Gastroesophageal sphincter (tissue), 4 donors: ENCODE measurements around the gene FBL. TPM values are rescaled to one million over a fixed set of nuclear protein-coding genes. Genes with fewer than 3 reads are reported as not detected.

ENCODE experiments used
- ATAC-seq: fragments of 150-250 bp; one replicate; pipeline ENCODE4 v1.9.1; 2016; ENCODE audit warnings: mild to moderate bottlenecking, moderate library complexity
- H3K27ac ChIP-seq, 4 donors: fragments of 200-600 bp; sonication (generic) in 3 of 4; 1 replicate in 3 of 4; 2 replicates in 1 of 4; pipeline ENCODE4 v1.5.1; 2016 to 2019
- H3K27me3 ChIP-seq: fragments of 200-600 bp; sonication (generic); one replicate; pipeline ENCODE4 v1.5.1; 2019
- H3K36me3 ChIP-seq, 2 donors: fragments of 200-600 bp; sonication (generic); one replicate each; pipeline ENCODE4 v1.5.1; 2019; ENCODE audit warnings: control low read depth in 1 of 2
- H3K4me1 ChIP-seq, 3 donors: fragments of 200-600 bp; sonication (generic); 1 replicate in 2 of 3; 2 replicates in 1 of 3; pipeline ENCODE4 v1.5.1; 2016 to 2019; ENCODE audit warnings: control low read depth in 2 of 3
- H3K4me3 ChIP-seq, 2 donors: fragments of 200-600 bp; sonication (generic); one replicate each; pipeline ENCODE4 v1.5.1; 2019; ENCODE audit warnings: mild to moderate bottlenecking in 1 of 2, moderate library complexity in 1 of 2
- H3K9me3 ChIP-seq, 3 donors: fragments of 200-600 bp; sonication (generic); one replicate each; pipeline ENCODE4 v1.5.1; 2017 to 2019; ENCODE audit warnings: control low read depth in 2 of 3
- CTCF ChIP-seq, 4 experiments: fragments of 200-600 bp in 2 of 4; fragments of 450-650 bp in 2 of 4; sonication (generic) in 1 of 4; IDR thresholded peaks; one replicate each; pipeline ENCODE4 v1.5.1; 2017 to 2019; ENCODE audit warnings: antibody characterized with exemption in 4 of 4, mild to moderate bottlenecking in 2 of 4, moderate library complexity in 2 of 4
- EP300 ChIP-seq: sonication (generic); formaldehyde crosslinking; IDR thresholded peaks from one replicate; pipeline ENCODE4 v1.6.1; 2017; ENCODE audit warnings: antibody characterized with exemption, mild to moderate bottlenecking
- POLR2A ChIP-seq, 2 donors: fragments of 450-650 bp; IDR thresholded peaks; one replicate each; pipeline ENCODE4 v1.6.1; 2017; ENCODE audit warnings: antibody characterized with exemption in 2 of 2, mild to moderate bottlenecking in 2 of 2, moderate library complexity in 1 of 2
- POLR2AphosphoS5 ChIP-seq: sonication (generic); formaldehyde crosslinking; IDR thresholded peaks from one replicate; pipeline ENCODE4 v1.6.1; 2017; ENCODE audit warnings: antibody characterized with exemption
- WGBS, 2 donors: methylation state at CpG; one replicate each; pipeline ENCODE4 v1.1.5; 2018; ENCODE audit warnings: low coverage in 1 of 2; 5-methylcytosine and 5-hydroxymethylcytosine counted together
- total RNA-seq, 4 donors: library from RNA; depleted of rRNA; stranded (reverse); fragments of >200 nt; gene quantifications; one replicate each; pipeline ENCODE4 v1.1.0, GENCODE V29; 2016

FBL gene
- total RNA-seq, 4 donors from 2014 or later = 72.5 to 105 (median 89.1) TPM

GRCh38 chr19:39830406-39830805 is 15.8 kb downstream of the FBL start:
- ATAC-seq = no peak
- peaks cover 0 to 31% (median 10%) of the 10 kb centered on the region in 3 donors for H3K4me1 ChIP-seq
- no peak overlapping the region for H3K27ac ChIP-seq
- H3K4me3 ChIP-seq = no peak overlapping the region
- H3K36me3 ChIP-seq = peaks cover 0 to 77% of the 10 kb centered on the region in 2 donors
- WGBS, 2 donors = 92% methylated on average over 5 of the region's 18 CpGs; no CpG with 5 or more reads in 1 of the 2 donors
- no peaks in the 10 kb centered on the region for H3K27me3 ChIP-seq
- TF ChIP-seq POLR2AphosphoS5 (no peak), EP300 (no peak), POLR2A (IDR thresholded peaks at IDR 0.05) (no peak), CTCF (IDR thresholded peaks at IDR 0.05) (no peak)
- H3K9me3 ChIP-seq = no peaks in the 10 kb centered on the region

GRCh38 chr19:39829702-39830275 is 16.4 kb downstream of the FBL start:
- no peak for TF ChIP-seq EP300
- TF ChIP-seq POLR2A (IDR thresholded peaks at IDR 0.05) = no peak
- no peak for TF ChIP-seq CTCF (IDR thresholded peaks at IDR 0.05)
- no peak for TF ChIP-seq POLR2AphosphoS5
- Histone ChIP-seq H3K9me3 (no peaks in the 10 kb centered on the region), H3K27me3 (no peaks in the 10 kb centered on the region), H3K36me3 (peaks cover 0 to 73% of the 10 kb centered on the region in 2 donors), H3K4me1 (peaks cover 0 to 37% (median 10%) of the 10 kb centered on the region in 3 donors), H3K4me3 (no peak overlapping the region), H3K27ac (no peak overlapping the region)
- ATAC-seq = no peak
- 86 to 90% methylated on average over 3 to 6 of the region's 10 CpGs for WGBS, 2 donors

- ATAC-seq = no peak
- Histone ChIP-seq H3K27me3 (no peaks in the 10 kb centered on the region), H3K4me3 (no peak overlapping the region), H3K4me1 (peaks cover 2 to 36% (median 14%) of the 10 kb centered on the region in 3 donors), H3K9me3 (no peaks in the 10 kb centered on the region), H3K27ac (no peak overlapping the region), H3K36me3 (peaks cover 0 to 69% of the 10 kb centered on the region in 2 donors)
- WGBS, 2 donors = 44 to 79% methylated on average over 4 to 5 of the region's 5 CpGs
- no peak for TF ChIP-seq POLR2A (IDR thresholded peaks at IDR 0.05)
- no peak for TF ChIP-seq CTCF (IDR thresholded peaks at IDR 0.05)
- no peak for TF ChIP-seq EP300
- TF ChIP-seq POLR2AphosphoS5 = no peak
Observed at GRCh38 chr19:39828654-39829032, 17.5 kb downstream of the FBL start.

GRCh38 chr19:39828015-39828653 is 18.0 kb downstream of the FBL start:
- no peak overlapping the region for H3K4me3 ChIP-seq
- whole genome bisulfite sequencing, 2 donors = 44% methylated on average over 5 of the region's 26 CpGs; no CpG with 5 or more reads in 1 of the 2 donors
- peaks cover 0 to 69% of the 10 kb centered on the region in 2 donors for H3K36me3 ChIP-seq
- H3K4me1 ChIP-seq = peaks cover 3 to 39% (median 16%) of the 10 kb centered on the region in 3 donors
- no peak for ATAC-seq
- no peak for TF ChIP-seq POLR2AphosphoS5
- TF ChIP-seq POLR2A (IDR thresholded peaks at IDR 0.05) = no peak
- TF ChIP-seq EP300 = no peak
- TF ChIP-seq CTCF (IDR thresholded peaks at IDR 0.05) = no peak
- H3K9me3 ChIP-seq = no peaks in the 10 kb centered on the region
- H3K27me3 ChIP-seq = no peaks in the 10 kb centered on the region
- H3K27ac ChIP-seq = no peak overlapping the region

- H3K27me3 ChIP-seq = no peaks in the 10 kb centered on the region
- H3K4me3 ChIP-seq = no peak overlapping the region
- no peak overlapping the region for H3K27ac ChIP-seq
- TF ChIP-seq CTCF (IDR thresholded peaks at IDR 0.05) (no peak), POLR2A (IDR thresholded peaks at IDR 0.05) (no peak), EP300 (no peak), POLR2AphosphoS5 (no peak)
- WGBS, 2 donors = 78 to 87% methylated on average over 6 of the region's 13 CpGs
- no peaks in the 10 kb centered on the region for H3K9me3 ChIP-seq
- H3K36me3 ChIP-seq = peaks cover 0 to 69% of the 10 kb centered on the region in 2 donors
- peaks cover 3 to 36% (median 7%) of the 10 kb centered on the region in 3 donors for H3K4me1 ChIP-seq
- no peak for ATAC-seq
Observed at GRCh38 chr19:39827216-39827615, 19.0 kb downstream of the FBL start.
